ENCODE results near the gene CFD.
"Not testable (repeated sequence)": the region's sequence is repeated elsewhere in the genome, so short reads cannot be mapped to it uniquely, and the experiment has no call there.

The CFD gene

DNA sequence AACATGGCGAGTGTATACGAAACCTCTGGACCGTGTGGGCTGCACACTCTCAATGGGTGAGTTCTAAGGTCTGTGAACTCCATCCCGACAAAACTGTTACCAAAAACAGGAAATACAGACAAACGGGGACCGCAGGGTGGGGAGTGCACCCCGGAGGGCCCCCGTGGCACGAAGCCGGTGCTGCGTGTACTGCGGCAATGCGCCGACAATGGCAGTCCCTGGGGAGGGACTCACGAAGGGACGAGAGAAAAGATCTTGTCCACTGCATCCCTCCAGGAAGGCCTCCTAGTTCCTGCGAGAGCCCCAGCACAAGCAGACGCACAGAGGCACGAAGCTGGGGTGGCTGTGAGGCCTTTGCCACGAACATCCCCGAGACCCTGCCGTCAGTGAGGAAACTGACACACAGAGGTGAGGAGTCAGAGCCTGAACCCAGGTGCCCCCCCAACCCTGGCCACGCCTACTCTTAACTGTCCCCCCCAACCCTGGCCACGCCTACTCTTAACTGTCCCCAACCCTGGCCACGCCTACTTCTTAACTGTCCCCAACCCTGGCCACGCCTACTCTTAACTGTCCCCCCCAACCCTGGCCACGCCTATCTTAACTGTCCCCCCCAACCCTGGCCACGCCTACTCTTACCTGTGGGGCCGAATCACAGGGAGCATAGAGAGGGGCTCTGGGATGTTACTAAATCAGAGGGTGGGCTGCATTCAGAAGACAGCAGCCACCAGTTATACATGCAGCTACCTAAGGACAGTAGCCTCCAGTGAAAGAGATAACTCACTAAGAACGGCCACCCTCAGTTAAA lies 29.3 kb downstream of the CFD start:
- no peak for DNase-seq (ENCODE audit: low read depth)

DNA sequence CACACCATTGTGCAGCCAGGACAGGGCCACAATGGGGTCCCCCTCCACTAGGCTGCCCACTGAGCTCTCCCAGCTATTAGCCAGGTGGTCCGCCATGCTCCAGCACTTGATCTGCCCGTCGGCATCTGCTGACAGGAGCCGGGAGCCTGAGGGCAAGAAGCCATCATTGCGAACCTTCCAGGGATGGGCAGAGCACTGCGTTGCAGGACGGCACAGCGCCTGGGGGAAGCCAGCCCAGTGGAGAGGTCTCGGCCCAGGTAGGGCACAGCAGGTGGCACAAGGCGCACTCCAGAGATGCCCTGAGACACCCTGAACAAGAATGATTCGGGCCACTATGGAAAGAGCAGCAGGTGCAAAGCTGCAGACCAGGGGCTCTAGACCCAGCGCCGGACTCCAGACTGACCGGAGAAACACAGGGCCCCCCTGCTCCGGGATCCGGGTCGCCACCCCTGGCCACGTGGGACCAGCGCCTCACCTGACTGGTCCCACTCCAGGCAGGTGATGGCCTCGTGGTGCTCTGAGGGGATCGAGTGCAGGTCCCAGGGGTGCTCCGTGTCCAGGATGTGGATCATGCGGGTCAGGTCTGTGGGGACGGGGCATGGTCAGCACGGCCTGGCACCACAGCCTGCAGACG lies 30.3 kb downstream of the CFD start:
- no peak for DNase-seq (ENCODE audit: low read depth)

DNA sequence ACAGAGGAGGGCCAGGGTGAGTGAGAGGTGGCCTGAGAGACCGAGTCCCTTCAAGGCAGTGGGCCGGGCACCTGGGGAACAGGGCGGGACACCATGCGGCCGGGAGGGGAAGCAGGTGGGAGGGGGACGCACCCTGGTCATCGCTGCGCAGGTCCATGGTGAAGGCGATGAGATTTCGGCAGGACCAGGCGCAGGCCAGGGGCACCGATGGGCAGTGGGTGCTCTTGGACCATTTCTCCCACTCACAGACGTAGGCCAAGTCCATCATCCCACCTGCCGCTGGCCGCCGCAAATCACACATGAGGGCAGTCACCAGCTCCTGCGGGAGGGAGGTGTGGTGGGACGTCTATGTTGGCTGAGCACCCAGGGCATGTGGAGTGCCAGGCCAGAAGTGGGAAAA lies 31.4 kb downstream of the CFD start:
- no peak for DNase-seq (ENCODE audit: low read depth)

DNA sequence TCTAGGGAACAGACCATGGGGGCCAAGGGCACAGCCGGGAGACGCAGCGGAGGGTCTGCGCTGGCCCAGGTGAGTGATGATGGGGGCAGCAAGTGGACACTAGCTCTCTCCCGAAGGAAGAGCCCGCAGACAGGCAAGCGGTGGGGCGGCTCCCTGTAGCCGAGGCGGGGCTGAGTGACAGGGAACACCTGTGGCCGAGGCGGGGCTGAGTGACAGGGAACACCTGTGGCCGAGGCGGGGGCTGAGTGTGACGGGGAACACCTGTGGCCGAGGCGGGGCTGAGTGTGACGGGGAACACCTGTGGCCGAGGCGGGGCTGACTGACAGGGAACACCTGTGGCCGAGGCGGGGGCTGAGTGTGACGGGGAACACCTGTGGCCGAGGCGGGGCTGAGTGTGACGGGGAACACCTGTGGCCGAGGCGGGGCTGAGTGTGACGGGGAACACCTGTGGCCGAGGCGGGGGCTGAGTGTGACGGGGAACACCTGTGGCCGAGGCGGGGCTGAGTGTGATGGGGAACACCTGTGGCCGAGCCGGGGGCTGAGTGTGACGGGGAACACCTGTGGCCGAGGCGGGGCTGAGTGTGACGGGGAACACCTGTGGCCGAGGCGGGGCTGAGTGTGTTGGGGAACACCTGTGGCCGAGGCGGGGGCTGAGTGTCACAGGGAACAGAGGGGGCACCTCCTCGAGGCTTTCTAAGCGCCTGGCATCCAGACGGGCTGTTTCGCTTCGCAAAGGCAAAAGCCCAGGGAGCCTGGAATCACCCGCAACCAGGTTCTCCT lies 32.1 kb downstream of the CFD start:
- DNase-seq (ENCODE audit: low read depth) = not testable (repeated sequence)

DNA sequence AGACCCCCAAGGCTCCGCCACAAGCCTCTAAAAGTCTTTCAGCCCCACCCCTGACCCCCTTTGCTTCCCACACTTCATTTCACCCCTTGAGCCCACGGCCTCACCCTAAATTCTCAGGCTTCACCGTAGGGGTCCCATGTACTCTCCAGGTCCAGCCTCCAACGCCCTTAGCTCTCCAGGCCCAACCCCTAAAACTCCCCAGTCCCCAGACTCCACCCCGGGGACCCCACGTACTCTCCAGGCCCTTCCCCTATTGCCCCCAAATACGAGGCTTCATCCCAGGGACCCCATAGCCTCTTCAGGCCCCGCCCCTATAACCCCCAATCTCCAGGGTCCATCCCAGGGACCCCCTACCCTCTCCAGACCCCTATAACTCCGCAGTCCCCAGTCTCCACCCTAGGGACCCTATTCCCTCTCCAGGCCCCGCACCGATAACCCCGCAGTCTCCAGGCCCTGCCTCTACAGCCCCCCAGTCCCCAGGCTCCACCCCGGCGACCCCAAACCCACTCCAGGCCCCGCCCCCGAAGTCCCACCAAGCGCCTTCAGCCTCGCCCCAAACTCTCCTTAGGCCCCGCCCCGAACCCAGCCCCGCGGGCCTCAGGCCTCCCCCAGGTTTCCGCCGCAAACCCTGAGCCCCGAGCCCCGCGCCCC lies 32.9 kb downstream of the CFD start:
- DNase-seq (ENCODE audit: low read depth) = no peak

DNA sequence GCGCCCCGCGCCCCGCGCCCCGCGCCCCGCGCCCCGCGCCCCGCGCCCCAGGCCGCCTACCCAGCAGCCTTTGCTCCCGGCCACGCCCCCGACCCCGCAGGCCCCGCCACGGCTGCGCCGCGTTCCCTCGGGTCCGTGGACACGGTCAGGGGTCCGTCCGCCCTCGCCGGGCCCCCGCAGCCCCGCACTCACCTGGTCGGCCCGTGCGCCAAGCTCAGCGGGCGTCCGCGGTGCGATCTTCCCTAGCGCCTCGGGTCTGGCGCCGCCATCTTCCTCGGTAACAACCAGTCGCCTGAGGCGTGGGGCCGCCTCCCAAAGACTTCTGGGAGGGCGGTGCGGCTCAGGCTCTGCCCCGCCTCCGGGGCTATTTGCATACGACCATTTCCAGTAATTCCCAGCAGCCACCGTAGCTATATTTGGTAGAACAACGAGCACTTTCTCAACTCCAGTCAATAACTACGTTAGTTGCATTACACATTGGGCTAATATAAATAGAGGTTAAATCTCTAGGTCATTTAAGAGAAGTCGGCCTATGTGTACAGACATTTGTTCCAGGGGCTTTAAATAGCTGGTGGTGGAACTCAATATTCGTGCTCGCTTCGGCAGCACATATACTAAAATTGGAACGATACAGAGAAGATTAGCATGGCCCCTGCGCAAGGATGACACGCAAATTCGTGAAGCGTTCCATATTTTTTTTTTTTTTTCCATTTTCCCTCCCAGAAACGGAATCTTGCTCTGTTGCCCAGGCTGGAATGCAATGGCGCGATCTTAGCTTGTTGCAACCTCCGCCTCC lies 33.6 kb downstream of the CFD start, which contains the start of the genes MED16 and RNU6-9:
Gene MED16, minus strand, starts transcription at position 294 of the 796 bp plus-strand sequence. CDS start 2,056 bp downstream, outside the sequence.
Gene RNU6-9, plus strand, starts transcription at position 591 of the 796 bp plus-strand sequence.
- peak; percentile 83 for DNase-seq (ENCODE audit: low read depth)

DNA sequence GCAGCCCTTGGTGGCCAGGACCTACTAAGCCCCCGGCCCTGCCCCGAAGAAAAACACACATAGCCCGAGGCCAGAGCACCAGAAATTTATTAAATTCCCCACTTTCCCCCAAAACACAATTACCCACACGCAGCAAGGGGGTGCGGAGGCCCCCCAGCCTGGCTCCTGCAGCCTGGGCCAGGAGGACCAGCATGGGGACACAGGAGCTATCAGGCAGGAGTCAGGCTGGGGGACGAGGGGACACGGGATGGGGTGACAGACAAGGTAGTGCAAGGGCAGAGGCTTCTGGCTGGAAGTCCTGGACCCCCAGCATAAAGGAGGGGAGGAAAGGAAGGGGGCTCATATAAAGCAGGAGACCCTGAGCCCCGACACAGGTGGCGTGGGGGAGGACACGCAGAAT lies 37.0 kb downstream of the CFD start:
- no peak for DNase-seq (ENCODE audit: low read depth)

DNA sequence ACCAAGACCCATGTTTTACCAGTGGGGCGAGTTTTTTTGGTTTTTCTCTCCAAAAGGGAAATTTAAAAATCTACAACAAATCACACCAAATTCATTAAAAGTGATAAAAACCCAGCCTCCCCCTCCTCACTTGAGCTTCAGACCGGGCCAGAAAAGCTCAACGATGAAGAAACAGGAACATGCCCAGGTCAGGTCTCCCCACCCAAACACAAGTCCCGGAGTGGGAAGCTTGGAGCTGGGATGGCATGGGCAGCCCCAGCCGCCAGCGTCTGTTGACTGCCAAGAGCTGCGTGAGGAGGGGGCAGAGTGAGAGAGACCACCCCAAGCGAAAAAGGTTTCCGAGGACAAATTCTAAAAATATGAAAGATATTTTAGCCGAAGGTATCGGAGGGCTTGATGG lies 37.5 kb downstream of the CFD start:
- no peak for DNase-seq (ENCODE audit: low read depth)

DNA sequence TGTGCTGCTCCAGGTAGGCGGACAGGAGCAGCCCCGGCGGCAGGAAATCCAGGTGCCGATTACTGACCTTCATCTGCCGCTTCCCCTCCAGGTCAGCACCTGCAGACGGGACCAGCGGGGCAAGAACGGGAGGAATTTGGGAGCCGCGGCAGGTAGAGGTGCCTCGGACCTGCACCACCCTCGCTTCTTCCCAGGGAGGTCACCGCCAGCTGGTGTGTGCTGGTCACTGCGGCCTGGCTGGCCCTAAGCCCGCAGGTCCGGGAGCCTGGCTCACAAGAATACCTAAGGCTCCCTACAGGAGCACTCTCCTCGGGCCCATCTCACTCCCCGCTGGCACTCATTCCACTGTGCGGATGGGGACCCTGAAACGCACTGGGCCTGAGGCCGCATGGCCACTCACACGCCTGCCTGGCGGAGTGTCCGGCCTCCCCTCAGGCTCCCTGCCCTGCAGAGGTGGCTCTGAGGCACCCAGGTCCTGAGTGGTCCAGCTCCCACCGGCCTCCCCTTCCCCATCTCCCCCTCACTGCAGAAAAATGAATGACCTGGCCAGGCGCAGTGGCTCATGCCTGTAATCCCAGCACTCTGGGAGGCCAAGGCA lies 38.1 kb downstream of the CFD start:
- DNase-seq (ENCODE audit: low read depth) = no peak

DNA sequence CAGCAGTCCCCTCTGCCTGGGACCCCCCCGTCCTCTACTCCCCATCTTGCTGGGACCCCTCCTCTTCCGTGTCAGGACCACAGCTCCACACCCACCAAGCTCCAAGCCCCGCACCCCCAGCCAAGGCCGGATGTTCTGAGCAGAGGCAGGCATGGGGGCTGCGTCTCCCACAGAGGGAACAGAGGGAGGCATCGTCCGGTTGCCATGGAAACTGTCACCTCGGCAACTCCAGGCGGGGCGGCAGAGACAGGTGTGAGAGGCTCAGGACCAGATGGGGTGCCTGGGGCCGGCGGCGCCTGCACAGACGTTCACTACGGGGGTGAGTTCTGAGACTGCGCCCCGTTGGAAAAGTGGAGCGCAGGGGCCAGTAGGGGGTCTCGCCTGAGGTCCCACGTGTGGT lies 39.2 kb downstream of the CFD start:
- DNase-seq (ENCODE audit: low read depth) = no peak

DNA sequence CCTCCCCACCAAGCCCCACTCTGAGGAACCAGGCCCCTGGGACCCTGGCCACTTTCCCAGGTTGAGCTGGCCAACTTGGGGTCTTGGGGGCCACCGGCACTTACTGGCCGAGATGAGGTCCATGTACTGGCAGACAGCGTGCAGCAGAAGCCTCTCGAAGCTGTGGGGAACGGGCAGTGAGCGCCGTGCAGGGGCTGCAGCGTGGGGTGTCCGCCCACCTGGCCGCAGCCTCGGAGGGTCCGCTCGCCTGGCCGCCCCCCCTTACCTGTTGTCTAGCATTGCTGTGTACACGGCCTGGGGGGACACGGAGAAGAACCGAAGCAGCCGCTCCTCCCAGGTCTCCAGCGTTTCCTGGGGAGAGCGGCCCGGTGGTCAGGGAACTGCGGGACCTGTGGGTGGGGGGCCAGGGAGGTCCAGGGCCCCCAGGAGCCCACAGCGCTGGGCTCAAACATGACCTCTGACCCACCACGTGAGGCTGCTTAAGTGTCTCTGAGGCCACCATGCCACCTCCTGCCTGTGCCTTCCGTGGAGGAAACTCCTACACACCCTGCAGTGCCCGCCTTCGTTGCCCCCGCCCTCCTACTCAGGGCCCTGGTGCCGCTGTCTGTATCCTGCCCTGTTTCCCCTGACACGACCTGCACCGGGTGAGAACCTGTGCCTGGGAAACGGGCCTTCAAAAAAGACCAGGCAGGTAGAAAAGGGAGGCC lies 40.0 kb downstream of the CFD start:
- no peak for DNase-seq (ENCODE audit: low read depth)

DNA sequence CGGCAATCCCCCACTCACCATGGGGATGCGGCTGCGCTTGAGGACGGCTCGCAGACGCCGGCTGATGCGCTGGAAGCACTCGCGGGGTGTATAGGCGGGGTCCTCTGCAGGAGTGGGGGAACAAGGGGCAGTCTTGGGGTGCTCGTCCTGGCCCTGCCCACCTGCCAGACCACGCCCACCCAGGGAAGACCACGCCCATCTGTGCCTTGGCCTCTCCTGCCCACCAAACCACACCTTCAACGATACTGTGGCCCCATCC lies 40.5 kb downstream of the CFD start:
- no peak for DNase-seq (ENCODE audit: low read depth)

DNA sequence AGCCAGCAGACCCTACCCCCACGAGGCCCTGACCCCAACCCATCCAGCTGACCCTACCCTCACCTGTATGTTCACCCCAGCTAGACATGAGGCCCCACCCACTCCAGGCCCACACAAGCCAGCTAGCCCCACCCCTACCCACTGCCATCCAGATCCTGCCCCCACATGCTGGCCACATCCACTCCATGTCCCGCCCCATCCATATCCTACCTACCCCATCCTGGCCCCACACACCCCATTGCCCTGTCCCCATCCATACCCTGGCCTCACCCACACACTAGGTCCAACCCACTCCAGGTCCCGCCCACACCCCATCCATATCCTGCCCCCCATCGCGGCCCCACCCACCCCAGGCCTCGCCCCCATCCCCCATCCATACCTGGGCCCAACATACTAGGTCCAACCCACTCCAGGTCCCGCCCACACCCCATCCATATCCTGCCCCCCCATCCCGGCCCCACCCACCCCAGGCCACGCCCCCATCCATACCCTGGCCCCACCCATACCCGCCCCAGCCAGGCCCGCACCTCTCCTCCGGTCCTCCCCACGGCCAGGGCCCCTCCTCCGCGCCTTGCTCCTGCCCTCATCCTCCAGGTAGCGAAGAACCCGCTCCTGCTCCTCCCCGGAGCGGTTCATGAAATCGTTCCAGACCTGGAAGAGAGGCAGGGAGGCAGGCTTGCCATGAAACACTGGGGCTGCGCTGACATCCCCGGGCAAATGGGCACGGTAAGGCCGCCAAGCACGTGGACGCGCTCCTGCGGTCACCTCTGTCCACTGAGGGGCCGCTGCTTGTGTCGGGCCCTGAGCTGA lies 41.0 kb downstream of the CFD start:
- DNase-seq (ENCODE audit: low read depth) = no peak

DNA sequence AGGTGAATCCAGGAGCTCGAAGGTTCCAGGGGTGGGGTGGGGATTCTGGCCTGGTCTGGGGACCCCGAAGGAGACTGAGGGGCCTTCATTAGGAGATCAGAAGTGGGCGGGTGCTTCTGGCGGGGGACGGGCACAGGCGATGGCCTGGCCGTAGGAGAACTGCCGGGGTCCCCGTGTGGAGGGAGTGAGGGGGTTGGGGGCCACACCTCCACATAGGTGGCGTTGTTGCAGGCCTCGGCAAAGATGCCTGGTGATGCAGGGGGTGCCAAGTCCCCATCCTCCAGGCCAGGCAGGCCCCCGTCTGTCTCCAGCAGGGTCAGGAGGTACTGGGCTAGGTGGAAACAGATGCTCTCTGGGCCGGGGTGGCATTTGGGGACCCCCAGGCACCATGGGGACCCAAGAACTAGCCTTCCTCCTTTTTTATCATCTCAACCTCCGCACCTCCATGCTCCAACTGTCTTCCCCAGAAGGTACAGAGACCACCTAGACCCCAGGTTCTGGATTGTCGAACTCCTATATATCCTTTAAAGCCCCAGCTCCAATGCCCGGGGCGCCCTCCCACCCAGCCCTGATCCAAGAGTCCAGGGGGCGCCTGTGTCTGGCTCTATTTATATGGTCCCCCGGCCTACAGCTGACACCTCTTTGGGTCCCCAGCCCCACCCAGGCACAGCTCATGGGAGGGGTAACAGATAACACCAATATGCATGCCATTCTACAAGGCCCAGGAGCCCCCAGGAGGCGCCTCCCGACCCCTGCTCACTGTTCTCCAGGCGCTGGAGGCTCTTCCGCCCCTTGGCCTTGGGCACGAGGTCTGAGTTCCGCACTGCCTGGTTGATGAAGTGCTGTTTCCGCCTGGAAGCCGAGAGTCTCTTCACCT lies 42.0 kb downstream of the CFD start:
- no peak for DNase-seq (ENCODE audit: low read depth)

DNA sequence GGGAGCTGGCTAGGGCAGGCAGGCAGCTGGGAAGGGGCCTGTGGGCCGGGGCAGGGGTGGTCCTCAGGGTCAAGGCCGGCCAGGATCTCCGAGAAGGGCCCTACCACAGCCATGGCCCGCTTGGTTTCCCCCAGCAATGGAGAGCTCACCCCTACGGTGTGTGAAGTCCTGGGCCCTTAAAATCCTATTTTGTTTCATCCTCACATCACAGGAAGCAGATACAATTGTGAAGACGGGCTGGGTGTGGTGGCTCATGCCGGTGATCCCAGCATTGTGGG lies 42.6 kb downstream of the CFD start:
- DNase-seq (ENCODE audit: low read depth) = no peak

DNA sequence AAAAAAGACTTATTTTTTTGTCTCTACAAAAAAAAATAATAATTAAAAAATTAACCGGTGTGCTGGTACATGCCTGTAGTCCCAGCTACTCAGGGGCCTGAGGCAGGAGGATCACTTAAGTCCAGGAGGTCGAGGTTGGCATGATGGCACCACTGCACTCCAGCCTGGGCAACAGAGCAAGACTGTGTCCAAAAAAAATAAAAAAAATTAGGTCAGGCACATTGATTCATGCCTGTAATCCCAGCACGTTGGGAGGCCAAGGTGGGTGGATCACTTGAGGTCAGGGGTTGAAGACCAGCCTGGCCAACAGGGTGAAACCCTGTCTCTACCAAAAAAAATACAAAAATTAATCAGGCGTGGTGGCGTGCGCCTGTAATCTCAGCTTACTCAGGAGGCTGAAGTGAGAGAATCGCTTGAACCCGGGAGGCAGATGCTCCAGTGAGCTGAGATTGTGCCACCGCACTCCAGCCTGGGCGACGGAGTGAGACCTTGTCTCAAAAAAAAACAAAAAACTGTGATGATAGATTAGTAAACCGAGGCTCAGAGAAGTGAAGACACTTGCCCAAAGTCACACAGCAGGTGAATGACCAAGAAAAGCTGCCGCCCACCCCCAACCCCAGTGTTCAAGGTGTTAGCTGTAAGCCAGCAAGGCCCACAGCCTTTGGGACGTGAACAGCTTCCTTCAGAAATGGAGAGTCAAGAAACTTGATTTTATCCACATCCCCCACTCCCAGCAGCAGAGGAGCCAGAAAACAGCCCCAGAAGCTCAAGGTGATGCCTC lies 43.2 kb downstream of the CFD start:
- DNase-seq (ENCODE audit: low read depth) = no peak

DNA sequence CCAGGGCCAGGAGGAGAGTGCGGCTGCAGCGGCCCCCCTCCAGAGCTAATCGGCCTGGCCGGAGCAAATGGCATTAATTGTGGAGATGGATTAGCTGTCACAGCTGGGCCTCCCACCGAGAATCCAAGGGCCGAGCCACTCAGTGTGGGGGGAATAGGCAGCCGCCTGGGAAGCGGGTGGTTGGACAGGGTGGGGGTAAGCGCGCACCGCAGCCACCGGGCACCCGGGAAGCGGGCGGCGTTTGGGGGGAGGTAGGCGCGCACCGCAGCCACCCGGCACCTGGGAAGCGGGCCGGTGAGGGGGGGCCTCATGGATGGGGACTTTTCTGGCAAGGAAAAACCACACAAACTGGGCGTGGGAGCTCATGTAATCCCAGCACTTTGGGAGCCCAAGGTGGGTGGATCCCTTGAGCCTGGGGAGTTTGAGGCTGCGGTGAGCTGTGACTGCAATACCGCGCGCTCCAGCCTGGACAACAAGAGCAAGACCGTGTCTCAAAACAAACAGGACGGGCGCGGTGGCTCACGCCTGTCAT lies 43.9 kb downstream of the CFD start:
- no peak for DNase-seq (ENCODE audit: low read depth)

DNA sequence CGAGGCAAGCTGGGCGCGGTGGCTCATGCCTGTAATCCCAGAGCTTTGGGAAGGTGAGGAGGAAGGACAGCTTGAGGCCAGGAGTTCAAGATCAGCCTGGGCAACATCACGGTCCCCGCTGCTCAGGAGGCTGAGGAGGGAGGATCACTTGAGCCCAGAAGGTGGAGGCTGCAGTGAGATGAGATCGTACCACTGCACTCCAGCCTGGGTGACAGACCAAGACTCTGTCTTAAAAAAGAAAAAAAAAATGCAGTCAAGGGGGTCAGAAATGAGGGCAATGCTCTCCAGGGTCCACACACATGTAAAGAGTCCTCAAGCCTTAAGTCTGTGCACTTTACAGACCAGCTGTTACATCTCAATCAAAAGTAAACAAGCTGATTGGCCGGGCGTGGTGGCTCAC lies 45.1 kb downstream of the CFD start:
- DNase-seq (ENCODE audit: low read depth) = no peak
